Amniotic stem cell (primary cell): ENCODE results near the gene ECPAS.
"Not testable (repeated sequence)": the region's sequence is repeated elsewhere in the genome, so short reads cannot be mapped to it uniquely, and the experiment has no call there.

Experiments used
- DNase-seq: peaks from one replicate; lab custom pipeline; 2025; lab: John Stamatoyannopoulos, UW

Gene ECPAS

GRCh38 chr9:111412280-111412679, 71.9 kb downstream of the ECPAS start:
- no peak for DNase-seq

- no peak for DNase-seq
Observed at GRCh38 chr9:111411266-111411665, 72.9 kb downstream of the ECPAS start.

- DNase-seq, result no peak
Observed at GRCh38 chr9:111407813-111408212, 76.4 kb downstream of the ECPAS start.

- DNase-seq, result no peak
Observed at GRCh38 chr9:111405701-111406100, 78.5 kb downstream of the ECPAS start.

GRCh38 chr9:111401486-111401885, 82.7 kb downstream of the ECPAS start:
- DNase-seq, result not testable (repeated sequence)

GRCh38 chr9:111400564-111400898, 83.7 kb downstream of the ECPAS start:
- DNase-seq, result no peak

GRCh38 chr9:111399772-111400563, 84.2 kb downstream of the ECPAS start:
- no peak for DNase-seq

- no peak for DNase-seq
Observed at GRCh38 chr9:111399211-111399739, 84.9 kb downstream of the ECPAS start.

- DNase-seq, result no peak
Observed at GRCh38 chr9:111393971-111394370, 90.2 kb downstream of the ECPAS start.

- no peak for DNase-seq
Observed at GRCh38 chr9:111389406-111389805, 94.8 kb downstream of the ECPAS start.

GRCh38 chr9:111386386-111386785, 97.8 kb downstream of the ECPAS start:
- no peak for DNase-seq

- no peak for DNase-seq
Observed at GRCh38 chr9:111381006-111381405, 103.2 kb downstream of the ECPAS start.

GRCh38 chr9:111375817-111376564, 108.2 kb downstream of the ECPAS start:
- no peak for DNase-seq

GRCh38 chr9:111375062-111375461, 109.1 kb downstream of the ECPAS start:
- no peak for DNase-seq

GRCh38 chr9:111372297-111372696, 111.9 kb downstream of the ECPAS start:
- no peak for DNase-seq

- no peak for DNase-seq
Observed at GRCh38 chr9:111366978-111367377, 117.2 kb downstream of the ECPAS start.

- DNase-seq, result no peak
Observed at GRCh38 chr9:111362526-111362925, 121.7 kb downstream of the ECPAS start.

- DNase-seq, result no peak
Observed at GRCh38 chr9:111360881-111361280, 123.3 kb downstream of the ECPAS start.

- peak; percentile 88 for DNase-seq
Observed at GRCh38 chr9:111356481-111357244, 127.5 kb downstream of the ECPAS start.

GRCh38 chr9:111352545-111352944, 131.6 kb downstream of the ECPAS start:
- no peak for DNase-seq

GRCh38 chr9:111350556-111350955, 133.6 kb downstream of the ECPAS start:
- no peak for DNase-seq

GRCh38 chr9:111349766-111350165, 134.4 kb downstream of the ECPAS start:
- DNase-seq, result no peak
